GM23338 (cell line): ENCODE results near the gene MLKL. TPM values are rescaled to one million over a fixed set of nuclear protein-coding genes. Genes with fewer than 3 reads are reported as not detected.

Experiments used
- ATAC-seq: fragments of 200-7000 bp; cut with Tn5 transposase; 3 replicates; pipeline ENCODE4 v1.9.1; 2020
- DNase-seq: peaks from one replicate; pipeline ENCODE4 v3.0.0-alpha.2; 2015; ENCODE audit warnings: low spot score
- H2AFZ ChIP-seq: fragments of 200-600 bp; sonication (generic); 2 replicates; pipeline ENCODE4 v1.8.0; 2016; ENCODE audit warnings: antibody characterized with exemption, mild to moderate bottlenecking, moderate library complexity
- H3F3A ChIP-seq: fragments of 200-600 bp; sonication (generic); replicated peaks from 2 replicates; pipeline ENCODE4 v1.8.0; 2017; ENCODE audit warnings: antibody characterized with exemption, mixed run types, low read depth
- H3K27ac ChIP-seq: fragments of 200-600 bp; sonication (generic); 2 replicates; pipeline ENCODE4 v1.6.1; 2016; ENCODE audit warnings: low read depth
- H3K27me3 ChIP-seq: fragments of 200-600 bp; sonication (generic); 2 replicates; pipeline ENCODE4 v1.8.0; 2016; ENCODE audit warnings: mild to moderate bottlenecking, mixed run types, moderate library complexity; ENCODE audit not compliant: insufficient read depth
- H3K36me3 ChIP-seq: fragments of 200-600 bp; sonication (generic); 2 replicates; pipeline ENCODE4 v1.8.0; 2016; ENCODE audit warnings: mild to moderate bottlenecking; ENCODE audit not compliant: insufficient read depth
- H3K4me1 ChIP-seq: fragments of 200-600 bp; sonication (generic); 2 replicates; pipeline ENCODE4 v1.8.0; 2016; ENCODE audit warnings: mild to moderate bottlenecking, moderate library complexity; ENCODE audit not compliant: insufficient read depth
- H3K4me2 ChIP-seq: fragments of 200-600 bp; sonication (generic); 2 replicates; pipeline ENCODE4 v1.7.1; 2017; ENCODE audit warnings: mixed run types
- H3K4me3 ChIP-seq: fragments of 200-600 bp; sonication (generic); 2 replicates; pipeline ENCODE4 v1.6.1; 2016; ENCODE audit warnings: mixed run types
- H3K79me2 ChIP-seq: fragments of 200-600 bp; sonication (generic); replicated peaks from 2 replicates; pipeline ENCODE4 v1.8.0; 2017; ENCODE audit warnings: mild to moderate bottlenecking; ENCODE audit not compliant: insufficient read depth
- H3K9me2 ChIP-seq: fragments of 200-600 bp; sonication (generic); 2 replicates; pipeline ENCODE4 v1.8.0; 2017; ENCODE audit not compliant: insufficient read depth
- H4K20me1 ChIP-seq: fragments of 200-600 bp; sonication (generic); replicated peaks from 2 replicates; pipeline ENCODE4 v1.8.0; 2017; ENCODE audit warnings: mild to moderate bottlenecking; ENCODE audit not compliant: insufficient read depth
- H3K27ac Mint-ChIP-seq: 2 replicates; pipeline ENCODE4 v1.8.0; 2020; ENCODE audit warnings: inconsistent platforms, mild to moderate bottlenecking, moderate library complexity, mixed read lengths
- H3K27me3 Mint-ChIP-seq: 3 replicates; pipeline ENCODE4 v1.8.0; 2022; ENCODE audit warnings: low read depth, mild to moderate bottlenecking, moderate library complexity, mixed read lengths, inconsistent platforms; ENCODE audit not compliant: insufficient read depth, poor library complexity
- H3K36me3 Mint-ChIP-seq: 3 replicates; pipeline ENCODE4 v1.8.0; 2021; ENCODE audit warnings: low read depth, mild to moderate bottlenecking, inconsistent platforms, moderate library complexity, mixed read lengths
- H3K4me1 Mint-ChIP-seq: 3 replicates; pipeline ENCODE4 v1.8.0; 2020; ENCODE audit warnings: mild to moderate bottlenecking, inconsistent platforms, mixed read lengths
- H3K4me3 Mint-ChIP-seq: 3 replicates; pipeline ENCODE4 v1.8.0; 2021; ENCODE audit warnings: moderate library complexity, mild to moderate bottlenecking, inconsistent platforms, mixed read lengths
- H3K9me3 Mint-ChIP-seq: 3 replicates; pipeline ENCODE4 v1.8.0; 2020; ENCODE audit warnings: moderate library complexity, mild to moderate bottlenecking, inconsistent platforms, mixed read lengths
- CREB1 ChIP-seq: fragments of 250-450 bp; sonication (Bioruptor Pico); IDR thresholded peaks from 2 replicates; pipeline ENCODE4 v1.5.0; 2020; ENCODE audit warnings: low read depth, mild to moderate bottlenecking, moderate library complexity
- CTCF ChIP-seq, 2 experiments: fragments of 200-600 bp in 1 of 2; sonication (generic) in 1 of 2; conservative IDR thresholded peaks; 2 replicates each; pipeline versions ENCODE4 v1.5.1 to v1.6.1; 2016 to 2017; ENCODE audit warnings: antibody characterized with exemption in 2 of 2, low read depth in 2 of 2, mild to moderate bottlenecking in 2 of 2, moderate library complexity in 1 of 2
- ETS1 ChIP-seq: IDR thresholded peaks from 2 replicates; pipeline ENCODE4 v1.6.1; 2016; ENCODE audit warnings: antibody characterized with exemption
- EZH2 ChIP-seq: fragments of 200-600 bp; sonication (generic); IDR thresholded peaks from one replicate; pipeline ENCODE4 v1.8.0; 2017; ENCODE audit warnings: antibody characterized with exemption, mild to moderate bottlenecking, low read depth; ENCODE audit not compliant: unreplicated experiment
- EZH2phosphoT487 ChIP-seq: fragments of 200-600 bp; sonication (generic); IDR thresholded peaks from one replicate; pipeline ENCODE4 v1.8.1; 2018; ENCODE audit warnings: antibody characterized with exemption; ENCODE audit not compliant: unreplicated experiment
- JUNB ChIP-seq: IDR thresholded peaks from one replicate; pipeline ENCODE4 v1.6.1; 2016; ENCODE audit warnings: antibody characterized with exemption; ENCODE audit not compliant: unreplicated experiment
- NANOG ChIP-seq: IDR thresholded peaks from 2 replicates; pipeline ENCODE4 v1.6.1; 2016; ENCODE audit warnings: antibody characterized with exemption, borderline replicate concordance
- POLR2AphosphoS5 ChIP-seq: IDR thresholded peaks from 2 replicates; pipeline ENCODE4 v1.6.1; 2016; ENCODE audit warnings: antibody characterized with exemption, low read depth
- STAT1 ChIP-seq: IDR thresholded peaks from one replicate; pipeline ENCODE4 v1.6.1; 2016; ENCODE audit warnings: antibody characterized with exemption; ENCODE audit not compliant: unreplicated experiment
- ZNF114 ChIP-seq: fragments of 250-450 bp; sonication (Bioruptor Pico); IDR thresholded peaks from 2 replicates; pipeline ENCODE4 v1.5.0; 2020; ENCODE audit warnings: mild to moderate bottlenecking, moderate library complexity
- ZNF331 ChIP-seq: fragments of 250-450 bp; sonication (Bioruptor Pico); IDR thresholded peaks from 2 replicates; pipeline ENCODE4 v1.5.0; 2020; ENCODE audit warnings: low read depth, mild to moderate bottlenecking, moderate library complexity
- polyA plus RNA-seq: library from polyadenylated mRNA; unstranded; fragments of >200 nt; fragmentation: Nextera tagmentation; extraction: Ambion mirVana; gene quantifications from 2 replicates; pipeline ENCODE4 v1.2.1, GENCODE V29; 2016
- total RNA-seq: library from RNA; depleted of rRNA; stranded (reverse); fragments of >200 nt; shearing (Covaris generic); gene quantifications from 2 replicates; pipeline ENCODE4 v1.2.3, GENCODE V29; 2014
- TF ChIP-seq, protein P1 (sequence below): fragments of 250-450 bp; sonication (Bioruptor Pico); IDR thresholded peaks from 2 replicates; pipeline ENCODE4 v1.5.0; 2020; ENCODE audit warnings: mild to moderate bottlenecking, moderate library complexity
- TF ChIP-seq, protein P2 (sequence below): IDR thresholded peaks from one replicate; pipeline ENCODE4 v1.6.1; 2018; ENCODE audit warnings: antibody characterized with exemption; ENCODE audit not compliant: unreplicated experiment

The MLKL gene
- total and polyA plus RNA-seq, 2 experiments from 2014 or later = 5.1 to 9.7 TPM

- Mint-ChIP-seq H3K27me3 (peaks cover 16% of the 10 kb centered on the region), H3K4me3 (no peak overlapping the region), H3K9me3 (no peaks in the 10 kb centered on the region; the same call in 2 of the 3 replicates), H3K36me3 (no peaks in the 10 kb centered on the region), H3K27ac (no peak overlapping the region), H3K4me1 (peaks cover 43% of the 10 kb centered on the region)
- Histone ChIP-seq H3K79me2 (no peaks in the 10 kb centered on the region), H3K27ac (no peak overlapping the region), H4K20me1 (no peaks in the 10 kb centered on the region), H2AFZ (no peak overlapping the region), H3K4me2 (no peak overlapping the region), H3K36me3 (no peaks in the 10 kb centered on the region; the same call in 1 of the 2 replicates), H3K9me2 (no peaks in the 10 kb centered on the region), H3K4me3 (no peak overlapping the region), H3F3A (no peaks in the 10 kb centered on the region), H3K27me3 (no peaks in the 10 kb centered on the region), H3K4me1 (peaks cover 24% of the 10 kb centered on the region)
- TF ChIP-seq CTCF (conservative IDR thresholded peaks at IDR 0.05; ENCODE audit: low read depth in 2 of 2) (no peak), EZH2phosphoT487 (no peak), ETS1 (no peak), CREB1 (CRISPR knock-in tag) (no peak), STAT1 (no peak), ZNF331 (CRISPR knock-in tag) (no peak), POLR2AphosphoS5 (no peak), EZH2 (no peak), JUNB (no peak), ZNF114 (CRISPR knock-in tag) (no peak), NANOG (no peak)
- TF ChIP-seq, protein P1, sequence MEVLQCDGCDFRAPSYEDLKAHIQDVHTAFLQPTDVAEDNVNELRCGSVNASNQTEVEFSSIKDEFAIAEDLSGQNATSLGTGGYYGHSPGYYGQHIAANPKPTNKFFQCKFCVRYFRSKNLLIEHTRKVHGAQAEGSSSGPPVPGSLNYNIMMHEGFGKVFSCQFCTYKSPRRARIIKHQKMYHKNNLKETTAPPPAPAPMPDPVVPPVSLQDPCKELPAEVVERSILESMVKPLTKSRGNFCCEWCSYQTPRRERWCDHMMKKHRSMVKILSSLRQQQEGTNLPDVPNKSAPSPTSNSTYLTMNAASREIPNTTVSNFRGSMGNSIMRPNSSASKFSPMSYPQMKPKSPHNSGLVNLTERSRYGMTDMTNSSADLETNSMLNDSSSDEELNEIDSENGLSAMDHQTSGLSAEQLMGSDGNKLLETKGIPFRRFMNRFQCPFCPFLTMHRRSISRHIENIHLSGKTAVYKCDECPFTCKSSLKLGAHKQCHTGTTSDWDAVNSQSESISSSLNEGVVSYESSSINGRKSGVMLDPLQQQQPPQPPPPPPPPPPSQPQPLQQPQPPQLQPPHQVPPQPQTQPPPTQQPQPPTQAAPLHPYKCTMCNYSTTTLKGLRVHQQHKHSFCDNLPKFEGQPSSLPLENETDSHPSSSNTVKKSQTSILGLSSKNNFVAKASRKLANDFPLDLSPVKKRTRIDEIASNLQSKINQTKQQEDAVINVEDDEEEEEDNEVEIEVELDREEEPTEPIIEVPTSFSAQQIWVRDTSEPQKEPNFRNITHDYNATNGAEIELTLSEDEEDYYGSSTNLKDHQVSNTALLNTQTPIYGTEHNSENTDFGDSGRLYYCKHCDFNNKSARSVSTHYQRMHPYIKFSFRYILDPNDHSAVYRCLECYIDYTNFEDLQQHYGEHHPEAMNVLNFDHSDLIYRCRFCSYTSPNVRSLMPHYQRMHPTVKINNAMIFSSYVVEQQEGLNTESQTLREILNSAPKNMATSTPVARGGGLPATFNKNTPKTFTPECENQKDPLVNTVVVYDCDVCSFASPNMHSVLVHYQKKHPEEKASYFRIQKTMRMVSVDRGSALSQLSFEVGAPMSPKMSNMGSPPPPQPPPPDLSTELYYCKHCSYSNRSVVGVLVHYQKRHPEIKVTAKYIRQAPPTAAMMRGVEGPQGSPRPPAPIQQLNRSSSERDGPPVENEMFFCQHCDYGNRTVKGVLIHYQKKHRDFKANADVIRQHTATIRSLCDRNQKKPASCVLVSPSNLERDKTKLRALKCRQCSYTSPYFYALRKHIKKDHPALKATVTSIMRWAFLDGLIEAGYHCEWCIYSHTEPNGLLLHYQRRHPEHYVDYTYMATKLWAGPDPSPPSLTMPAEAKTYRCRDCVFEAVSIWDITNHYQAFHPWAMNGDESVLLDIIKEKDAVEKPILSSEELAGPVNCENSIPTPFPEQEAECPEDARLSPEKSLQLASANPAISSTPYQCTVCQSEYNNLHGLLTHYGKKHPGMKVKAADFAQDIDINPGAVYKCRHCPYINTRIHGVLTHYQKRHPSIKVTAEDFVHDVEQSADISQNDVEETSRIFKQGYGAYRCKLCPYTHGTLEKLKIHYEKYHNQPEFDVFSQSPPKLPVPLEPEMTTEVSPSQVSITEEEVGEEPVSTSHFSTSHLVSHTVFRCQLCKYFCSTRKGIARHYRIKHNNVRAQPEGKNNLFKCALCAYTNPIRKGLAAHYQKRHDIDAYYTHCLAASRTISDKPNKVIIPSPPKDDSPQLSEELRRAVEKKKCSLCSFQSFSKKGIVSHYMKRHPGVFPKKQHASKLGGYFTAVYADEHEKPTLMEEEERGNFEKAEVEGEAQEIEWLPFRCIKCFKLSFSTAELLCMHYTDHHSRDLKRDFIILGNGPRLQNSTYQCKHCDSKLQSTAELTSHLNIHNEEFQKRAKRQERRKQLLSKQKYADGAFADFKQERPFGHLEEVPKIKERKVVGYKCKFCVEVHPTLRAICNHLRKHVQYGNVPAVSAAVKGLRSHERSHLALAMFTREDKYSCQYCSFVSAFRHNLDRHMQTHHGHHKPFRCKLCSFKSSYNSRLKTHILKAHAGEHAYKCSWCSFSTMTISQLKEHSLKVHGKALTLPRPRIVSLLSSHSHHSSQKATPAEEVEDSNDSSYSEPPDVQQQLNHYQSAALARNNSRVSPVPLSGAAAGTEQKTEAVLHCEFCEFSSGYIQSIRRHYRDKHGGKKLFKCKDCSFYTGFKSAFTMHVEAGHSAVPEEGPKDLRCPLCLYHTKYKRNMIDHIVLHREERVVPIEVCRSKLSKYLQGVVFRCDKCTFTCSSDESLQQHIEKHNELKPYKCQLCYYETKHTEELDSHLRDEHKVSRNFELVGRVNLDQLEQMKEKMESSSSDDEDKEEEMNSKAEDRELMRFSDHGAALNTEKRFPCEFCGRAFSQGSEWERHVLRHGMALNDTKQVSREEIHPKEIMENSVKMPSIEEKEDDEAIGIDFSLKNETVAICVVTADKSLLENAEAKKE (CRISPR knock-in tag) = no peak
- TF ChIP-seq, protein P2, sequence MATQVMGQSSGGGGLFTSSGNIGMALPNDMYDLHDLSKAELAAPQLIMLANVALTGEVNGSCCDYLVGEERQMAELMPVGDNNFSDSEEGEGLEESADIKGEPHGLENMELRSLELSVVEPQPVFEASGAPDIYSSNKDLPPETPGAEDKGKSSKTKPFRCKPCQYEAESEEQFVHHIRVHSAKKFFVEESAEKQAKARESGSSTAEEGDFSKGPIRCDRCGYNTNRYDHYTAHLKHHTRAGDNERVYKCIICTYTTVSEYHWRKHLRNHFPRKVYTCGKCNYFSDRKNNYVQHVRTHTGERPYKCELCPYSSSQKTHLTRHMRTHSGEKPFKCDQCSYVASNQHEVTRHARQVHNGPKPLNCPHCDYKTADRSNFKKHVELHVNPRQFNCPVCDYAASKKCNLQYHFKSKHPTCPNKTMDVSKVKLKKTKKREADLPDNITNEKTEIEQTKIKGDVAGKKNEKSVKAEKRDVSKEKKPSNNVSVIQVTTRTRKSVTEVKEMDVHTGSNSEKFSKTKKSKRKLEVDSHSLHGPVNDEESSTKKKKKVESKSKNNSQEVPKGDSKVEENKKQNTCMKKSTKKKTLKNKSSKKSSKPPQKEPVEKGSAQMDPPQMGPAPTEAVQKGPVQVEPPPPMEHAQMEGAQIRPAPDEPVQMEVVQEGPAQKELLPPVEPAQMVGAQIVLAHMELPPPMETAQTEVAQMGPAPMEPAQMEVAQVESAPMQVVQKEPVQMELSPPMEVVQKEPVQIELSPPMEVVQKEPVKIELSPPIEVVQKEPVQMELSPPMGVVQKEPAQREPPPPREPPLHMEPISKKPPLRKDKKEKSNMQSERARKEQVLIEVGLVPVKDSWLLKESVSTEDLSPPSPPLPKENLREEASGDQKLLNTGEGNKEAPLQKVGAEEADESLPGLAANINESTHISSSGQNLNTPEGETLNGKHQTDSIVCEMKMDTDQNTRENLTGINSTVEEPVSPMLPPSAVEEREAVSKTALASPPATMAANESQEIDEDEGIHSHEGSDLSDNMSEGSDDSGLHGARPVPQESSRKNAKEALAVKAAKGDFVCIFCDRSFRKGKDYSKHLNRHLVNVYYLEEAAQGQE = no peak
- ATAC-seq (no peak), DNase-seq (no peak)
These were observed 38.6 kb upstream of the MLKL start for GRCh38 chr16:74739275-74739674.
